ENCODE data around the gene ALAS2.
"Not testable (repeated sequence)": the region's sequence is repeated elsewhere in the genome, so short reads cannot be mapped to it uniquely, and the experiment has no call there.

ALAS2 gene

GRCh38 chrX:55005256-55005655 is 25.5 kb downstream of the ALAS2 start:
- DNase-seq (ENCODE audit: low read depth): no peak

GRCh38 chrX:55004231-55004630 is 26.5 kb downstream of the ALAS2 start:
- no peak for DNase-seq (ENCODE audit: low read depth)

- peak; percentile 80 for DNase-seq (ENCODE audit: low read depth)
Measured at GRCh38 chrX:54999717-55000598, 30.8 kb downstream of the ALAS2 start, which contains the start of gene APEX2. TSS of gene APEX2 (plus strand) at chrX:55000363. CDS start at chrX:55000423, 60 bp downstream.

- no peak for DNase-seq (ENCODE audit: low read depth)
Measured at GRCh38 chrX:54995621-54996020, 35.2 kb downstream of the ALAS2 start.

GRCh38 chrX:54994668-54995351 is 36.0 kb downstream of the ALAS2 start:
- DNase-seq (ENCODE audit: low read depth): no peak

GRCh38 chrX:54994099-54994498 is 36.7 kb downstream of the ALAS2 start, which contains the start of gene PFKFB1:
TSS of gene PFKFB1 (minus strand) at chrX:54994188. CDS start at chrX:54994007, 181 bp downstream.
- DNase-seq (ENCODE audit: low read depth): no peak

GRCh38 chrX:54992911-54993622 is 37.7 kb downstream of the ALAS2 start:
- no peak for DNase-seq (ENCODE audit: low read depth)

GRCh38 chrX:54991706-54992105 is 39.1 kb downstream of the ALAS2 start:
- DNase-seq (ENCODE audit: low read depth): no peak

- not testable (repeated sequence) for DNase-seq (ENCODE audit: low read depth)
Measured at GRCh38 chrX:54983306-54983705, 47.5 kb downstream of the ALAS2 start.

- no peak for DNase-seq (ENCODE audit: low read depth)
Measured at GRCh38 chrX:54980334-54980733, 50.4 kb downstream of the ALAS2 start.

GRCh38 chrX:54979432-54979831 is 51.3 kb downstream of the ALAS2 start:
- DNase-seq (ENCODE audit: low read depth): no peak

- no peak for DNase-seq (ENCODE audit: low read depth)
Measured at GRCh38 chrX:54978448-54978847, 52.3 kb downstream of the ALAS2 start.

GRCh38 chrX:54977387-54977786 is 53.4 kb downstream of the ALAS2 start:
- no peak for DNase-seq (ENCODE audit: low read depth)

- no peak for DNase-seq (ENCODE audit: low read depth)
Measured at GRCh38 chrX:54964766-54965497, 65.8 kb downstream of the ALAS2 start.

- DNase-seq (ENCODE audit: low read depth): no peak
Measured at GRCh38 chrX:54961750-54962149, 69.0 kb downstream of the ALAS2 start.
